OCI-LY3 (cell line): ENCODE measurements around the gene ADGRD1.

Experiments
- CTCF ChIP-seq: fragments of 200-600, 300-600 bp; sonication (generic); IDR thresholded peaks from 2 replicates; pipeline ENCODE4 v1.5.1; 2014; ENCODE audit warnings: antibody characterized with exemption, low read length, low read depth
- EZH2phosphoT487 ChIP-seq: fragments of 200-600 bp; shearing (Covaris generic); IDR thresholded peaks from 2 replicates; pipeline ENCODE4 v1.6.1; 2018; ENCODE audit warnings: antibody characterized with exemption, mixed run types, low read depth

GRCh38 chr12:131189781-131190180, 236.1 kb downstream of the ADGRD1 start:
- TF ChIP-seq CTCF (no peak), EZH2phosphoT487 (no peak)
